ENCODE data around the gene MARCHF3. TPM values are rescaled to one million over a fixed set of nuclear protein-coding genes. Genes with fewer than 3 reads are reported as not detected.
A peak's percentile ranks its signal among the peaks of the same experiment; 100 is the strongest.

The MARCHF3 gene
- total and polyA plus RNA-seq, 2 of the 13 experiments (the other 11 are each of a cell fraction or from before 2014, with no cell fraction given) = 4.8 to 11.9 TPM

GRCh38 chr5:127030259-127031146 is at the start of gene MARCHF3 (continued):
- TF ChIP-seq CREBL2 (CRISPR knock-in tag; IDR thresholded peaks at IDR 0.05; ENCODE audit: borderline replicate concordance) (peak; percentile 81; the same call in 1 of the 2 replicates), ZNF841 (CRISPR knock-in tag; IDR thresholded peaks at IDR 0.05; ENCODE audit: borderline replicate concordance) (peak; percentile 77; the same call in 1 of the 2 replicates), HCFC1 (IDR thresholded peaks at IDR 0.05; ENCODE audit: low read depth, low read length) (no peak), GTF3A (CRISPR knock-in tag; conservative IDR thresholded peaks at IDR 0.05) (peak; percentile 61), MIXL1 (CRISPR knock-in tag; IDR thresholded peaks at IDR 0.05) (peak; percentile 51; the same call in 1 of the 2 replicates), POLR2G (IDR thresholded peaks at IDR 0.05; ENCODE audit: low read depth, low read length) (peak; percentile 88), MXD4 (CRISPR knock-in tag; IDR thresholded peaks at IDR 0.05) (peak; percentile 80), HMGXB3 (CRISPR knock-in tag; IDR thresholded peaks at IDR 0.05; ENCODE audit: borderline replicate concordance) (no peak), ZNF451 (CRISPR knock-in tag; IDR thresholded peaks at IDR 0.05) (peak; percentile 47; the same call in 1 of the 2 replicates), FOXA3 (CRISPR knock-in tag; IDR thresholded peaks at IDR 0.05) (peak; percentile 17; the same call in 1 of the 2 replicates), REL (CRISPR knock-in tag; conservative IDR thresholded peaks at IDR 0.05) (peak; percentile 76; the same call in 1 of the 2 replicates), ZNF552 (CRISPR knock-in tag; IDR thresholded peaks at IDR 0.05; ENCODE audit: borderline replicate concordance) (no peak; the same call in 1 of the 2 replicates), ZNF577 (CRISPR knock-in tag; IDR thresholded peaks at IDR 0.05; ENCODE audit: borderline replicate concordance, low read depth) (no peak), IRF9 (CRISPR knock-in tag; IDR thresholded peaks at IDR 0.05; ENCODE audit: borderline replicate concordance) (peak; percentile 36; the same call in 1 of the 2 replicates), EP300 (IDR thresholded peaks at IDR 0.05; ENCODE audit: low read depth in 2 of 2, low read length in 2 of 2) (no peak), EP300 (CRISPR knock-in tag; IDR thresholded peaks at IDR 0.05; ENCODE audit: borderline replicate concordance) (no peak), ZNF446 (CRISPR knock-in tag; IDR thresholded peaks at IDR 0.05) (peak; percentile 94; the same call in 1 of the 2 replicates), ZNF780A (CRISPR knock-in tag; IDR thresholded peaks at IDR 0.05) (no peak; the same call in 1 of the 2 replicates), ZFP91 (CRISPR knock-in tag; IDR thresholded peaks at IDR 0.05; ENCODE audit: borderline replicate concordance) (peak; percentile 80; the same call in 1 of the 2 replicates), ZNF292 (CRISPR knock-in tag; IDR thresholded peaks at IDR 0.05; ENCODE audit: borderline replicate concordance, low read depth) (peak; percentile 47; the same call in 1 of the 2 replicates), JUN (CRISPR knock-in tag; IDR thresholded peaks at IDR 0.05) (0 out of 2 replicates have a peak, but pooled peaks have one; percentile 10)
